Keratinocyte (primary cell): Measurements from ENCODE around the gene OGFOD3. TPM values are rescaled to one million over a fixed set of nuclear protein-coding genes. Genes with fewer than 3 reads are reported as not detected.

Experiments used
- DNase-seq: peaks from one replicate; pipeline ENCODE4 v3.0.0-alpha.2; 2011; ENCODE audit warnings: low read depth, missing footprints, low spot score
- FAIRE-seq: peaks from 2 replicates; lab custom pipeline; 2011; peaks lifted over from hg19 to GRCh38; lab: Jason Lieb, UNC
- H2AFZ ChIP-seq: 2 replicates; pipeline ENCODE4 v1.6.0; 2012; ENCODE audit warnings: low read length, control low read depth, inconsistent platforms; ENCODE audit not compliant: control insufficient read depth
- H3K27ac ChIP-seq: 2 replicates; pipeline ENCODE4 v1.5.1; 2011; ENCODE audit warnings: low read length; ENCODE audit not compliant: control insufficient read depth, insufficient read depth
- H3K27me3 ChIP-seq: 3 replicates; pipeline ENCODE4 v1.6.0; 2011; ENCODE audit warnings: low read length; ENCODE audit not compliant: control insufficient read depth, insufficient read depth; ENCODE audit errors: extremely low read depth
- H3K36me3 ChIP-seq, 2 experiments: 2 replicates in 1 of 2; 3 replicates in 1 of 2; pipeline ENCODE4 v1.5.1; 2011; ENCODE audit warnings: low read length in 2 of 2, mild to moderate bottlenecking in 1 of 2; ENCODE audit not compliant: control insufficient read depth in 2 of 2, insufficient read depth in 2 of 2; ENCODE audit errors: extremely low read depth in 1 of 2
- H3K4me1 ChIP-seq: 3 replicates; pipeline ENCODE4 v1.5.1; 2011; ENCODE audit warnings: low read length; ENCODE audit not compliant: control insufficient read depth, insufficient read depth; ENCODE audit errors: extremely low read depth
- H3K4me2 ChIP-seq: 3 replicates; pipeline ENCODE4 v1.6.0; 2011; ENCODE audit warnings: low read depth, low read length; ENCODE audit not compliant: control insufficient read depth, insufficient read depth; ENCODE audit errors: extremely low read depth
- H3K4me3 ChIP-seq, 3 experiments: fragments of 200-600 bp in 1 of 3; sonication (generic) in 1 of 3; 2 replicates in 2 of 3; 3 replicates in 1 of 3; pipeline ENCODE4 v1.5.1; 2011 to 2016; ENCODE audit warnings: low read length in 3 of 3, mild to moderate bottlenecking in 3 of 3, control low read depth in 2 of 3, inconsistent platforms in 1 of 3, low read depth in 1 of 3, mixed read lengths in 1 of 3, mixed run types in 1 of 3, moderate library complexity in 1 of 3; ENCODE audit not compliant: control insufficient read depth in 2 of 3, insufficient read depth in 2 of 3; ENCODE audit errors: extremely low read depth in 1 of 3
- H3K79me2 ChIP-seq: 2 replicates; pipeline ENCODE4 v1.6.0; 2012; ENCODE audit warnings: low read length; ENCODE audit not compliant: control insufficient read depth, insufficient read depth
- H3K9ac ChIP-seq: 3 replicates; pipeline ENCODE4 v1.6.0; 2011; ENCODE audit warnings: low read length; ENCODE audit not compliant: control insufficient read depth, insufficient read depth; ENCODE audit errors: extremely low read depth
- H3K9me1 ChIP-seq: 3 replicates; pipeline ENCODE4 v1.6.0; 2011; ENCODE audit warnings: low read length; ENCODE audit not compliant: control insufficient read depth, insufficient read depth; ENCODE audit errors: extremely low read depth
- H3K9me3 ChIP-seq: 2 replicates; pipeline ENCODE4 v1.5.1; 2012; ENCODE audit warnings: low read depth, low read length; ENCODE audit not compliant: control insufficient read depth
- H4K20me1 ChIP-seq: 3 replicates; pipeline ENCODE4 v1.6.0; 2011; ENCODE audit warnings: low read length; ENCODE audit not compliant: control insufficient read depth, insufficient read depth; ENCODE audit errors: extremely low read depth
- CTCF ChIP-seq, 3 experiments: IDR thresholded peaks in 1 of 3; conservative IDR thresholded peaks in 1 of 3; optimal IDR thresholded peaks in 1 of 3; 2 replicates in 2 of 3; 3 replicates in 1 of 3; pipeline versions ENCODE3 to v1.5.1; 2011; ENCODE audit warnings: low read length in 3 of 3, mild to moderate bottlenecking in 3 of 3, moderate library complexity in 2 of 3, control low read depth in 1 of 3, inconsistent platforms in 1 of 3; ENCODE audit not compliant: insufficient read depth in 2 of 3; ENCODE audit errors: extremely low read depth in 1 of 3
- EZH2 ChIP-seq: IDR thresholded peaks from one replicate; pipeline ENCODE4 v1.6.1; 2012; ENCODE audit warnings: inconsistent platforms, mild to moderate bottlenecking, low read length, moderate library complexity
- dilution Hi-C: fragments of 300-500 bp; cut with MboI; formaldehyde crosslinking; loops from one replicate; pipeline ENCODE4 v1.7.0; 2020; ENCODE audit warnings: low sequenced_read_pairs; ENCODE audit not compliant: extremely low pct_ligation_motif_present
- polyA plus RNA-seq, 5 experiments: library from polyadenylated mRNA; depleted of rRNA in 3 of 5; stranded (reverse) in 3 of 5; stranded (forward) in 1 of 5; unstranded in 1 of 5; fragments of >200 nt; gene quantifications; 1 replicate in 1 of 5; 2 replicates in 3 of 5; 3 replicates in 1 of 5; pipeline versions ENCODE4 v1.2.1 to v1.2.3, GENCODE V29; 2011 to 2012; ENCODE audit warnings: missing spikeins in 2 of 5, low read depth in 1 of 5, low replicate concordance in 1 of 5

The OGFOD3 gene
- polyA plus RNA-seq, 1 donor (not counting 4 experiments of a cell fraction or from before 2014, with no cell fraction given), result 10.8 TPM

- H3K79me2 ChIP-seq, result no peaks in the 10 kb centered on the region
- no peaks in the 10 kb centered on the region for H3K9me3 ChIP-seq
- DNase-seq (no peak), FAIRE-seq (no peak)
- H3K4me3 ChIP-seq, result no peak overlapping the region
- H3K4me2 ChIP-seq, result no peak overlapping the region
- TF ChIP-seq EZH2 (no peak), CTCF (optimal IDR thresholded peaks at IDR 0.05 in 1 of 3, IDR thresholded peaks at IDR 0.05 in 1 of 3, conservative IDR thresholded peaks at IDR 0.05 in 1 of 3; ENCODE audit: extremely low read depth in 1 of 3, insufficient read depth in 2 of 3, low read length in 3 of 3) (no peak)
- no peaks in the 10 kb centered on the region for H3K4me1 ChIP-seq
- no peaks in the 10 kb centered on the region for H3K9me1 ChIP-seq
- H3K36me3 ChIP-seq, result peaks cover 0 to 3% of the 10 kb centered on the region in 2 experiments
- H3K27ac ChIP-seq, result no peak overlapping the region
- dilution Hi-C loops, result no loop called here
- no peak overlapping the region for H3K9ac ChIP-seq
- H2AFZ ChIP-seq, result no peak overlapping the region
- no peaks in the 10 kb centered on the region for H4K20me1 ChIP-seq
- peaks cover 28% of the 10 kb centered on the region for H3K27me3 ChIP-seq
Measured at GRCh38 chr17:82390015-82390859, 28.1 kb downstream of the OGFOD3 start.

- DNase-seq, result no peak
- Histone ChIP-seq H3K9me1 (no peaks in the 10 kb centered on the region), H3K4me2 (no peak overlapping the region), H3K4me3 (no peak overlapping the region), H3K4me1 (peaks cover 7% of the 10 kb centered on the region), H3K9ac (no peak overlapping the region), H3K9me3 (no peaks in the 10 kb centered on the region), H3K36me3 (peaks cover 0 to 3% of the 10 kb centered on the region in 2 experiments), H3K27me3 (peaks cover 30% of the 10 kb centered on the region), H3K27ac (no peak overlapping the region), H4K20me1 (no peaks in the 10 kb centered on the region), H3K79me2 (no peaks in the 10 kb centered on the region), H2AFZ (no peak overlapping the region)
- dilution Hi-C loops, result no loop called here
- no peak for TF ChIP-seq EZH2
- TF ChIP-seq CTCF (optimal IDR thresholded peaks at IDR 0.05 in 1 of 3, IDR thresholded peaks at IDR 0.05 in 1 of 3, conservative IDR thresholded peaks at IDR 0.05 in 1 of 3; ENCODE audit: extremely low read depth in 1 of 3, insufficient read depth in 2 of 3, low read length in 3 of 3), result no peak
- no peak for FAIRE-seq
Measured at GRCh38 chr17:82389379-82389778, 29.0 kb downstream of the OGFOD3 start.
